ENCODE measurements around the gene SLA2. TPM values are rescaled to one million over a fixed set of nuclear protein-coding genes. Genes with fewer than 3 reads are reported as not detected.

SLA2 gene
- total and polyA plus RNA-seq, 2 donors (not counting 1 experiment from before 2014, with no cell fraction given), result not detected

- Histone ChIP-seq H3K9me3 (ENCODE audit: control insufficient read depth, insufficient read depth, low read depth, low read length) (no peaks in the 10 kb centered on the region), H3K4me3 (replicated peaks in 1 of 4; ENCODE audit: control extremely low read depth in 1 of 4, insufficient read depth in 1 of 4, low read depth in 3 of 4, low read length in 4 of 4) (no peak overlapping the region), H3K27ac (ENCODE audit: insufficient read depth, low read length) (no peak overlapping the region), H3K27me3 (ENCODE audit: control insufficient read depth, insufficient read depth, low read length) (no peaks in the 10 kb centered on the region), H4K20me1 (ENCODE audit: control insufficient read depth, extremely low read depth, insufficient read depth, low read length) (no peaks in the 10 kb centered on the region), H3K36me3 (ENCODE audit: control insufficient read depth, insufficient read depth, low read length) (no peaks in the 10 kb centered on the region), H3K4me1 (ENCODE audit: control insufficient read depth, extremely low read depth, insufficient read depth, low read length) (no peaks in the 10 kb centered on the region), H3K9ac (ENCODE audit: insufficient read depth, low read length) (no peak overlapping the region), H3K4me2 (ENCODE audit: extremely low read depth, insufficient read depth, low read length) (no peak overlapping the region), H3K79me2 (ENCODE audit: control insufficient read depth, insufficient read depth, low read length) (no peaks in the 10 kb centered on the region), H2AFZ (ENCODE audit: low read length) (no peak overlapping the region)
- no peak for DNase-seq (ENCODE audit: low read depth in 2 of 2)
- TF ChIP-seq, protein P1, sequence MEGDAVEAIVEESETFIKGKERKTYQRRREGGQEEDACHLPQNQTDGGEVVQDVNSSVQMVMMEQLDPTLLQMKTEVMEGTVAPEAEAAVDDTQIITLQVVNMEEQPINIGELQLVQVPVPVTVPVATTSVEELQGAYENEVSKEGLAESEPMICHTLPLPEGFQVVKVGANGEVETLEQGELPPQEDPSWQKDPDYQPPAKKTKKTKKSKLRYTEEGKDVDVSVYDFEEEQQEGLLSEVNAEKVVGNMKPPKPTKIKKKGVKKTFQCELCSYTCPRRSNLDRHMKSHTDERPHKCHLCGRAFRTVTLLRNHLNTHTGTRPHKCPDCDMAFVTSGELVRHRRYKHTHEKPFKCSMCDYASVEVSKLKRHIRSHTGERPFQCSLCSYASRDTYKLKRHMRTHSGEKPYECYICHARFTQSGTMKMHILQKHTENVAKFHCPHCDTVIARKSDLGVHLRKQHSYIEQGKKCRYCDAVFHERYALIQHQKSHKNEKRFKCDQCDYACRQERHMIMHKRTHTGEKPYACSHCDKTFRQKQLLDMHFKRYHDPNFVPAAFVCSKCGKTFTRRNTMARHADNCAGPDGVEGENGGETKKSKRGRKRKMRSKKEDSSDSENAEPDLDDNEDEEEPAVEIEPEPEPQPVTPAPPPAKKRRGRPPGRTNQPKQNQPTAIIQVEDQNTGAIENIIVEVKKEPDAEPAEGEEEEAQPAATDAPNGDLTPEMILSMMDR (conservative IDR thresholded peaks at IDR 0.05 in 1 of 2, IDR thresholded peaks at IDR 0.05 in 1 of 2; ENCODE audit: low read depth in 1 of 2, low read length in 2 of 2), result no peak
- TF ChIP-seq EZH2 (IDR thresholded peaks at IDR 0.05; ENCODE audit: low read length, missing control alignments), result no peak
Measured at GRCh38 chr20:36654506-36654905, 8.5 kb upstream of the SLA2 start.

DNA sequence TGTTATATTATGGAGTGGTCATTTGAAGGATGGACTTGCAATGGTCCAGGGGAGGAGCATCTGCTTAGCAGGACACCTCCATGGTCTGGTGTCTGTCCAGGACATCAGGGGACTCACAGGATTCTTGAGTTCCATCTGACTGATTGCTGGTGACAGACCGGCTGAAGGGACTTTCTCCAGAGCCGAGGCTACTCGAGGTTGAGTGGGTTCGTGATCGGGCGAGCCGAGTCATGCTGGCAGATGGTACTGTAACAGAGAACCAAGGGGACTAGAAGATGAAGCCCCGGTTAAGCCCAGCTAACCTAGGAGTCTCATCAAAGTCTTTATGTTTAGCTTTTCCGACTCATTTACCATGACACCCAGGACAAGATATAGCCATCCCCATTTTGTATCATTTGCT, 7.5 kb upstream of the SLA2 start:
- H2AFZ ChIP-seq (ENCODE audit: low read length), result no peak overlapping the region
- no peak overlapping the region for H3K4me2 ChIP-seq (ENCODE audit: extremely low read depth, insufficient read depth, low read length)
- H3K9me3 ChIP-seq (ENCODE audit: control insufficient read depth, insufficient read depth, low read depth, low read length), result no peaks in the 10 kb centered on the region
- no peaks in the 10 kb centered on the region for H3K36me3 ChIP-seq (ENCODE audit: control insufficient read depth, insufficient read depth, low read length)
- no peak overlapping the region for H3K27ac ChIP-seq (ENCODE audit: insufficient read depth, low read length)
- no peak overlapping the region for H3K9ac ChIP-seq (ENCODE audit: insufficient read depth, low read length)
- no peaks in the 10 kb centered on the region for H3K27me3 ChIP-seq (ENCODE audit: control insufficient read depth, insufficient read depth, low read length)
- DNase-seq (ENCODE audit: low read depth in 2 of 2), result no peak
- H4K20me1 ChIP-seq (ENCODE audit: control insufficient read depth, extremely low read depth, insufficient read depth, low read length), result no peaks in the 10 kb centered on the region
- H3K4me3 ChIP-seq (replicated peaks in 1 of 4; ENCODE audit: control extremely low read depth in 1 of 4, insufficient read depth in 1 of 4, low read depth in 3 of 4, low read length in 4 of 4), result no peak overlapping the region
- TF ChIP-seq, protein P1 (conservative IDR thresholded peaks at IDR 0.05 in 1 of 2, IDR thresholded peaks at IDR 0.05 in 1 of 2; ENCODE audit: low read depth in 1 of 2, low read length in 2 of 2), result no peak
- no peak for TF ChIP-seq EZH2 (IDR thresholded peaks at IDR 0.05; ENCODE audit: low read length, missing control alignments)
- H3K4me1 ChIP-seq (ENCODE audit: control insufficient read depth, extremely low read depth, insufficient read depth, low read length), result no peaks in the 10 kb centered on the region
- no peaks in the 10 kb centered on the region for H3K79me2 ChIP-seq (ENCODE audit: control insufficient read depth, insufficient read depth, low read length)

- DNase-seq (ENCODE audit: low read depth in 2 of 2), result no peak
- Histone ChIP-seq H2AFZ (ENCODE audit: low read length) (no peak overlapping the region), H3K27me3 (ENCODE audit: control insufficient read depth, insufficient read depth, low read length) (no peaks in the 10 kb centered on the region), H3K27ac (ENCODE audit: insufficient read depth, low read length) (no peak overlapping the region), H3K4me2 (ENCODE audit: extremely low read depth, insufficient read depth, low read length) (no peak overlapping the region), H3K9ac (ENCODE audit: insufficient read depth, low read length) (no peak overlapping the region), H3K4me3 (replicated peaks in 1 of 4; ENCODE audit: control extremely low read depth in 1 of 4, insufficient read depth in 1 of 4, low read depth in 3 of 4, low read length in 4 of 4) (no peak overlapping the region), H3K79me2 (ENCODE audit: control insufficient read depth, insufficient read depth, low read length) (no peaks in the 10 kb centered on the region), H3K36me3 (ENCODE audit: control insufficient read depth, insufficient read depth, low read length) (no peaks in the 10 kb centered on the region), H3K9me3 (ENCODE audit: control insufficient read depth, insufficient read depth, low read depth, low read length) (no peaks in the 10 kb centered on the region), H4K20me1 (ENCODE audit: control insufficient read depth, extremely low read depth, insufficient read depth, low read length) (no peaks in the 10 kb centered on the region), H3K4me1 (ENCODE audit: control insufficient read depth, extremely low read depth, insufficient read depth, low read length) (no peaks in the 10 kb centered on the region)
- TF ChIP-seq, protein P1 (conservative IDR thresholded peaks at IDR 0.05 in 1 of 2, IDR thresholded peaks at IDR 0.05 in 1 of 2; ENCODE audit: low read depth in 1 of 2, low read length in 2 of 2), result no peak
- TF ChIP-seq EZH2 (IDR thresholded peaks at IDR 0.05; ENCODE audit: low read length, missing control alignments), result no peak
Measured at GRCh38 chr20:36647196-36648121, 1.5 kb upstream of the SLA2 start.

Data from fibroblast of lung (primary cell).